H9 (cell line): ENCODE results near the gene SLC29A1. TPM values are rescaled to one million over a fixed set of nuclear protein-coding genes. Genes with fewer than 3 reads are reported as not detected.

Experiments
- DNase-seq: peaks from one replicate; pipeline ENCODE4 v3.0.0-alpha.2; 2017
- H2AFZ ChIP-seq: one replicate; pipeline ENCODE4 v1.6.1; 2013; ENCODE audit warnings: mild to moderate bottlenecking, low read length, control low read depth, moderate library complexity
- H2AK5ac ChIP-seq: 2 replicates; pipeline ENCODE4 v1.6.1; 2013; ENCODE audit warnings: low read length, control low read depth, mixed read lengths; ENCODE audit not compliant: insufficient read length
- H2BK120ac ChIP-seq: one replicate; pipeline ENCODE4 v1.6.1; 2013; ENCODE audit warnings: low read depth, mild to moderate bottlenecking, low read length, control low read depth, inconsistent platforms; ENCODE audit not compliant: poor library complexity, severe bottlenecking
- H2BK12ac ChIP-seq: 2 replicates; pipeline ENCODE4 v1.6.1; 2013; ENCODE audit warnings: low read length, control low read depth, mixed read lengths, low read depth; ENCODE audit not compliant: insufficient read length
- H2BK15ac ChIP-seq: 2 replicates; pipeline ENCODE4 v1.6.1; 2013; ENCODE audit warnings: low read depth, low read length, control low read depth
- H2BK20ac ChIP-seq: one replicate; pipeline ENCODE4 v1.6.1; 2013; ENCODE audit warnings: low read depth, mild to moderate bottlenecking, low read length, control low read depth, inconsistent platforms; ENCODE audit not compliant: poor library complexity, severe bottlenecking
- H2BK5ac ChIP-seq: 2 replicates; pipeline ENCODE4 v1.6.1; 2013; ENCODE audit warnings: low read length, control low read depth, mixed read lengths; ENCODE audit not compliant: insufficient read length
- H3K14ac ChIP-seq: 2 replicates; pipeline ENCODE4 v1.6.1; 2013; ENCODE audit warnings: low read length, control low read depth; ENCODE audit not compliant: insufficient read depth
- H3K18ac ChIP-seq: 2 replicates; pipeline ENCODE4 v1.6.1; 2013; ENCODE audit warnings: low read depth, mild to moderate bottlenecking, mixed read lengths, low read length, control low read depth; ENCODE audit not compliant: insufficient read length
- H3K23ac ChIP-seq: 2 replicates; pipeline ENCODE4 v1.6.1; 2013; ENCODE audit warnings: low read length, control low read depth, mixed read lengths, low read depth; ENCODE audit not compliant: insufficient read length
- H3K23me2 ChIP-seq: 2 replicates; pipeline ENCODE4 v1.6.1; 2013; ENCODE audit warnings: low read depth, mild to moderate bottlenecking, mixed read lengths, low read length, control low read depth; ENCODE audit not compliant: insufficient read length, poor library complexity, severe bottlenecking
- H3K27ac ChIP-seq: 2 replicates; pipeline ENCODE4 v1.5.1; 2013; ENCODE audit warnings: low read length, control low read depth, mixed read lengths, low read depth; ENCODE audit not compliant: insufficient read length
- H3K27me3 ChIP-seq: 2 replicates; pipeline ENCODE4 v1.6.1; 2013; ENCODE audit warnings: low read length, control low read depth, inconsistent platforms; ENCODE audit not compliant: insufficient read depth
- H3K4ac ChIP-seq: 2 replicates; pipeline ENCODE4 v1.6.1; 2013; ENCODE audit warnings: low read depth, mild to moderate bottlenecking, control low read depth, inconsistent platforms, low read length, moderate library complexity
- H3K4me1 ChIP-seq: 2 replicates; pipeline ENCODE4 v1.6.1; 2013; ENCODE audit warnings: low read length, control low read depth, inconsistent platforms; ENCODE audit not compliant: insufficient read depth
- H3K4me2 ChIP-seq: 2 replicates; pipeline ENCODE4 v1.6.1; 2013; ENCODE audit warnings: low read length, control low read depth, mixed read lengths; ENCODE audit not compliant: insufficient read length, insufficient read depth
- H3K56ac ChIP-seq: 2 replicates; pipeline ENCODE4 v1.6.1; 2013; ENCODE audit warnings: low read depth, mild to moderate bottlenecking, mixed read lengths, low read length, control low read depth; ENCODE audit not compliant: insufficient read length
- H3K79me1 ChIP-seq: 2 replicates; pipeline ENCODE4 v1.6.1; 2013; ENCODE audit warnings: low read depth, mild to moderate bottlenecking, moderate library complexity, low read length, control low read depth, inconsistent platforms; ENCODE audit not compliant: insufficient read depth, poor library complexity, severe bottlenecking
- H3K79me2 ChIP-seq: 2 replicates; pipeline ENCODE4 v1.6.1; 2013; ENCODE audit warnings: low read length, control low read depth, inconsistent platforms; ENCODE audit not compliant: insufficient read depth
- H3K9ac ChIP-seq: 2 replicates; pipeline ENCODE4 v1.6.1; 2013; ENCODE audit warnings: low read length, control low read depth, mixed read lengths; ENCODE audit not compliant: insufficient read length; ENCODE audit errors: extremely low read depth
- H3K9me3 ChIP-seq: one replicate; pipeline ENCODE4 v1.6.1; 2013; ENCODE audit warnings: low read depth, low read length, inconsistent platforms; ENCODE audit not compliant: control insufficient read depth
- H3T11ph ChIP-seq: one replicate; pipeline ENCODE4 v1.6.1; 2013; ENCODE audit warnings: mild to moderate bottlenecking, low read length, control low read depth, inconsistent platforms
- H4K20me1 ChIP-seq: one replicate; pipeline ENCODE4 v1.6.1; 2013; ENCODE audit not compliant: control insufficient read depth, insufficient read length, insufficient read depth
- H4K5ac ChIP-seq: 2 replicates; pipeline ENCODE4 v1.6.1; 2013; ENCODE audit warnings: low read depth, mild to moderate bottlenecking, mixed read lengths, low read length, control low read depth; ENCODE audit not compliant: insufficient read length
- H4K8ac ChIP-seq: replicated peaks from 2 replicates; pipeline ENCODE4 v1.6.1; 2013; ENCODE audit warnings: low read length, control low read depth, mixed read lengths, low read depth; ENCODE audit not compliant: insufficient read length
- H4K91ac ChIP-seq: 2 replicates; pipeline ENCODE4 v1.6.1; 2013; ENCODE audit warnings: low read depth, mild to moderate bottlenecking, moderate library complexity, mixed read lengths, low read length, control low read depth; ENCODE audit not compliant: insufficient read length
- H3K27ac Mint-ChIP-seq, 3 experiments: 2 replicates in 2 of 3; 3 replicates in 1 of 3; pipeline ENCODE4 v1.8.0; 2020 to 2021; ENCODE audit warnings: mixed read lengths in 3 of 3, mild to moderate bottlenecking in 1 of 3, moderate library complexity in 1 of 3
- H3K27me3 Mint-ChIP-seq: 2 replicates; pipeline ENCODE4 v1.8.0; 2021; ENCODE audit warnings: low read depth, mild to moderate bottlenecking, moderate library complexity, mixed read lengths
- H3K36me3 Mint-ChIP-seq, 3 experiments: 2 replicates in 2 of 3; 3 replicates in 1 of 3; pipeline ENCODE4 v1.8.0; 2020 to 2021; ENCODE audit warnings: low read depth in 3 of 3, mixed read lengths in 3 of 3; ENCODE audit not compliant: insufficient read depth in 1 of 3
- H3K4me1 Mint-ChIP-seq, 2 experiments: 2 replicates each; pipeline ENCODE4 v1.8.0; 2020; ENCODE audit warnings: mixed read lengths in 2 of 2
- H3K4me3 Mint-ChIP-seq, 2 experiments: 2 replicates in 1 of 2; 3 replicates in 1 of 2; pipeline ENCODE4 v1.8.0; 2020 to 2021; ENCODE audit warnings: mild to moderate bottlenecking in 2 of 2, mixed read lengths in 2 of 2, moderate library complexity in 1 of 2
- H3K9me3 Mint-ChIP-seq, 2 experiments: 2 replicates in 1 of 2; 3 replicates in 1 of 2; pipeline ENCODE4 v1.8.0; 2020; ENCODE audit warnings: mild to moderate bottlenecking in 2 of 2, mixed read lengths in 2 of 2, moderate library complexity in 1 of 2
- WGBS: extraction: QIAGEN DNeasy Blood & Tissue Kit; methylation state at CpG from one replicate; pipeline ENCODE4 v1.1.7; 2013; ENCODE audit warnings: missing lambda C conversion rate, low lambda C conversion rate, mixed read lengths; ENCODE audit not compliant: insufficient read length; ENCODE audit errors: extremely low coverage; 5-methylcytosine and 5-hydroxymethylcytosine counted together
- total RNA-seq: library from RNA; stranded (reverse); gene quantifications from 2 replicates; pipeline ENCODE4 v1.2.1, GENCODE V29; 2021
- TF ChIP-seq, protein P1 (sequence below): fragments of 200-600 bp; sonication (generic); conservative IDR thresholded peaks from 3 replicates; pipeline ENCODE4 v1.8.0; 2021; ENCODE audit warnings: antibody characterized with exemption, mild to moderate bottlenecking

The SLC29A1 gene
- total RNA-seq, 1 experiment from 2014 or later: 124 TPM

- Histone ChIP-seq H3T11ph (no peak overlapping the region), H2BK5ac (no peak overlapping the region), H3K56ac (no peak overlapping the region), H3K23me2 (peaks cover 5% of the 10 kb centered on the region), H3K9me3 (no peaks in the 10 kb centered on the region), H4K91ac (no peak overlapping the region), H2AK5ac (no peak overlapping the region), H4K5ac (no peak overlapping the region), H2AFZ (no peak overlapping the region), H2BK15ac (no peak overlapping the region), H3K27me3 (peaks cover 7% of the 10 kb centered on the region; the same call in 1 of the 2 replicates), H3K23ac (no peak overlapping the region), H3K79me1 (no peaks in the 10 kb centered on the region), H4K8ac (no peak overlapping the region), H3K14ac (no peak overlapping the region), H3K18ac (no peak overlapping the region), H3K4me1 (peaks cover 12% of the 10 kb centered on the region; the same call in 1 of the 2 replicates), H3K27ac (no peak overlapping the region), H2BK20ac (no peak overlapping the region), H4K20me1 (no peaks in the 10 kb centered on the region), H3K4me2 (peak overlapping the region; percentile 22), H2BK120ac (no peak overlapping the region), H3K79me2 (no peaks in the 10 kb centered on the region), H2BK12ac (no peak overlapping the region), H3K4ac (no peak overlapping the region), H3K9ac (no peak overlapping the region)
- Mint-ChIP-seq H3K36me3 (no peaks in the 10 kb centered on the region; a peak in 1 of 7 replicates), H3K9me3 (no peaks in the 10 kb centered on the region), H3K27ac (no peak overlapping the region), H3K4me3 (peak overlapping the region; percentile 68 to 88), H3K4me1 (peaks cover 26 to 45% of the 10 kb centered on the region in 2 experiments), H3K27me3 (peaks cover 20% of the 10 kb centered on the region)
- TF ChIP-seq, protein P1, sequence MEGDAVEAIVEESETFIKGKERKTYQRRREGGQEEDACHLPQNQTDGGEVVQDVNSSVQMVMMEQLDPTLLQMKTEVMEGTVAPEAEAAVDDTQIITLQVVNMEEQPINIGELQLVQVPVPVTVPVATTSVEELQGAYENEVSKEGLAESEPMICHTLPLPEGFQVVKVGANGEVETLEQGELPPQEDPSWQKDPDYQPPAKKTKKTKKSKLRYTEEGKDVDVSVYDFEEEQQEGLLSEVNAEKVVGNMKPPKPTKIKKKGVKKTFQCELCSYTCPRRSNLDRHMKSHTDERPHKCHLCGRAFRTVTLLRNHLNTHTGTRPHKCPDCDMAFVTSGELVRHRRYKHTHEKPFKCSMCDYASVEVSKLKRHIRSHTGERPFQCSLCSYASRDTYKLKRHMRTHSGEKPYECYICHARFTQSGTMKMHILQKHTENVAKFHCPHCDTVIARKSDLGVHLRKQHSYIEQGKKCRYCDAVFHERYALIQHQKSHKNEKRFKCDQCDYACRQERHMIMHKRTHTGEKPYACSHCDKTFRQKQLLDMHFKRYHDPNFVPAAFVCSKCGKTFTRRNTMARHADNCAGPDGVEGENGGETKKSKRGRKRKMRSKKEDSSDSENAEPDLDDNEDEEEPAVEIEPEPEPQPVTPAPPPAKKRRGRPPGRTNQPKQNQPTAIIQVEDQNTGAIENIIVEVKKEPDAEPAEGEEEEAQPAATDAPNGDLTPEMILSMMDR: no peak
- no CpG with 5 or more reads among the region's 6 CpGs for WGBS
- no peak for DNase-seq
Measured at GRCh38 chr6:44271406-44271723, 48.0 kb downstream of the SLC29A1 start.
